ENCODE measurements around the gene FAM13A.
"Not testable (repeated sequence)": the region's sequence is repeated elsewhere in the genome, so short reads cannot be mapped to it uniquely, and the experiment has no call there.

Gene FAM13A

DNA sequence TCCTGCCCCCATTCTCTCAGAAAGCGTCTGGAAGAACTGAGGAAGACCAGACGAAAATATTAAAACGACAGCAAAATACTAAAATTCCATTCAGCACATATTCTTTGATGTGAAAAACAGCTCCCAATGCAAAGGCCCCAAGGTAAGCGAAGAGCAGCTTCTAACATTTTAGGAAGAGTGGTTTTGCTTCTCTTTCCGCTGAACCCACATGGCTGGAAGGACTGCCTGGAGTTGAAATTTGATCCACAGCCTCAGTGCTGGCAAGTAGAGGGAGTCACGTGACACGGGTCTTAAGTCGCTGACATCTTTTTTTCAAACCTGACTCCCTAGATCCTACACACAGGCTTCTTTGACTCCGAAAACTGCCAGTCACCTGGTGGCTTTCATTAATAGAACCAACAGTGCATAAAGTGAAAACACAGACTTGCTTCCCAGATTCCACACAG is at the start of gene FAM13A:
Gene FAM13A, minus strand, starts transcription at position 233 of the 446 bp plus-strand sequence. Its CDS starts 221 bp downstream, at position 12.
- DNase-seq: peak in 1 of 2 donors; percentile 89

DNA sequence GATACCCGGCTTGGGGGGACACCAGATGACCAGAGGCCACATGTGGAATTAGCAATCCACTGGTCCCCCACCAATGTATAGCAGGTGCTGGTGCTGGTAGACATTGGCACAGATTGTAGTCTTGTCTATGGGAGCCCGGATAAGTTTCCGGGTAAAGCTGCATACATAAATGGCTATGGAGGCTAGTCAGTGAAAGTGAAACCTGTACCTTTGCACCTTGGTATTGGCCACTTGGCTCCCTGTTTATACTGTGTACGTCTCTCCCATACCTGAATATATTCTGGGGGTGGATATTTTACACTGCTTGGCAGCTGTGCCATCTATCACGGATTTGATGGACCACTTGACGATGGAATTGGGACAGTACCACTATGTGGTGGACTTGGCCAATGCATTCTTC is 48.7 kb upstream of the FAM13A start:
- DNase-seq: no peak

GRCh38 chr4:89101256-89102161 is 44.5 kb upstream of the FAM13A start:
- no peak for DNase-seq

GRCh38 chr4:89100853-89101252 is 43.9 kb upstream of the FAM13A start:
- DNase-seq: no peak

DNA sequence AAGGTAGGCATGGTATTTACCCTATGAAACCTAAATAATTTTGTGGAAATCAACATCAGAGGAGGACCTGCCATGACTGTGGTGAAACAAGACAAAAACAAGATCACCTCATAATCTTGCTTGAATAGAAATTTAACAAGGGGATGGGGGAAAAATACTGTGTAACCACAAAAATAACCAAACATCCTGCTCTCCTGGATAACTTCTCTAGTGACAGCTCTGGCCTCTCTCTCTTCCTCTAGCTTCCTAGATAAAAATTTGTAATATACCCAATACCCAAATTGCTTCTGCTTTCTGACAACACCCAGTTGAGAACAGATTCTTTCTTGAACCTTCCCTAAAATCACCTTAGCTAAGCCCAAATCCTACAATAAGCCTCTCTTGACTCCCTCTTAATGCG is 42.5 kb upstream of the FAM13A start:
- peak in 1 of 2 donors; percentile 15 for DNase-seq

GRCh38 chr4:89099034-89099433 is 42.0 kb upstream of the FAM13A start:
- no peak for DNase-seq

- no peak for DNase-seq
Measured at GRCh38 chr4:89078300-89078699, 21.3 kb upstream of the FAM13A start.

GRCh38 chr4:89077761-89078160 is 20.8 kb upstream of the FAM13A start:
- no peak for DNase-seq

DNA sequence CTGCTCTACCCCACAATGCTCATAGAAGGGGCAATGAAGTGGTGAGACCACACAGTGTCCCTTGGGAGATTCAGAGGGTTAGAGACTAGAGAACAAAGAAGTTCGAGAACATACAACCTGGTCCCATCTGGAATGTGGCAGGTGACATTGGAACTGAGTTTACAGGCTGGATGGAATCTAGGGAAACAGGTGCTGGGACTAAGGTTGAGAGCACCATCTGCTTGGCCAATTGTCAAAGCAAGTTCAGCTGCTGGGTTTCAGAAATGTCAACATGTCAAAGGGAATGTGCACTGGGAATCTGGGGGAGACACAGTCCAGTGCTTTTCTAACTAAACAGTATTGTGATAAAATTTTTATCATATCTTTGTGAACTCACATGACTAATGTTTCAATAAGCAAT is 15.9 kb upstream of the FAM13A start:
- DNase-seq: no peak

DNA sequence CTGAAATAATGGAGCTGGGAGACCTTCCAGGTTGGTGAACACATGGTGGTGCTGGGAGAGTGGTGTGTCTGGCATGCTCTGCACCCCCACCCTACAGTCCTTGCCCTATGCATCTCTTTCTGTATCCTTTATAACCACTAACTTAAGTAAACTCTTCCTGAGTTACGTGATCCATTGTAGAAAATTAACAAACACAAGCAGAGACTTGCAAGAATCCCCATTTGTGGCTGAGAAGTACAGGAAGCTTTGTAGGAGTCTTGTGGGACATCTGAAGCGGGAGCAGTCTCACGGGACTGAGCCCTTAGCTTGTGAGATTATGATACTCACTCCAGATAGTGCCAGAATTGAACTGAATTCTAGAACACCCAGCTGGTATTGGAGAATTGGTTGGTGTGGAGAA is 14.3 kb upstream of the FAM13A start:
- DNase-seq: no peak

DNA sequence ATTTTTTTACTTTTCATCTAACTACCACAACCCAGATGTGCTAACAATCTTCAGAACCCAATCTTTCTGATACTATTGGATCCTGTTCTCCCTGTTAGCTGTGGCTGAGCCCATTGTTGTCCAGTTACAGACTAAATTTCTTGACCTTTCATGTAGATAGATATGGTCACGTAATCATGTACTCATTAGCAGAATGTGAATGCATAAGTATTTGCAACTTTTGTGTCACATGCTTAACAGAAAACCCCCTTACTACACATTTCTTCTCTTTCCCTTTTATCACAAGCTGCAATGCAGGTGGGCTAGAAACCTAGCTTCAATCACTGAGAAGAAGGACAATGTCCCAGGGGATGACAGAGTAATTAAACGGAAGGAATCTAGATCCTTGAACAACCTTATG is 13.1 kb upstream of the FAM13A start:
- no peak for DNase-seq

GRCh38 chr4:89069481-89069880 is 12.5 kb upstream of the FAM13A start:
- DNase-seq: peak in 1 of 2 donors; percentile 89

- no peak for DNase-seq
Measured at GRCh38 chr4:89067417-89067816, 10.4 kb upstream of the FAM13A start.

GRCh38 chr4:89064848-89065247 is 7.9 kb upstream of the FAM13A start:
- no peak for DNase-seq

DNA sequence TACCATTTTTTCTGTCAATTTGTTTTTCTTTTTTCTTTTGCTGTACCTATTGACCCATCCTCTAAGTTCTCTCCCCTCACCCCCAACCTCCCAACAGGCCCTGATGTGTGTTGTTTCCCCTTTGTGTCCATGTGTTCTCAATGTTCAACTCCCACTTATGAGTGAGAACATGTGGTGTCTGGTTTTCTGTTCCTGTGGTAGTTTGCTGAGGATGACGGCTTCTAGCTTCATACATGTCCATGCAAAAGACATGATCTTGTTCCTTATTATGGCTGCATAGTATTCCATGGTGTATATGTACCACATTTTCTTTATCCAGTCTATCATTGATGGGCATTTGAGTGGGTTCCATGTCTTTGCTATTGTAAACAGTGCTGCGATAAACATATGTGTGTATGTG is 859 bp upstream of the FAM13A start:
- not testable (repeated sequence) for DNase-seq

- no peak for DNase-seq
Measured at GRCh38 chr4:89056292-89056952, 563 bp downstream of the FAM13A start.

GRCh38 chr4:89055157-89056080 is 1.6 kb downstream of the FAM13A start:
- DNase-seq: no peak

- no peak for DNase-seq
Measured at GRCh38 chr4:89054627-89055026, 2.4 kb downstream of the FAM13A start.

DNA sequence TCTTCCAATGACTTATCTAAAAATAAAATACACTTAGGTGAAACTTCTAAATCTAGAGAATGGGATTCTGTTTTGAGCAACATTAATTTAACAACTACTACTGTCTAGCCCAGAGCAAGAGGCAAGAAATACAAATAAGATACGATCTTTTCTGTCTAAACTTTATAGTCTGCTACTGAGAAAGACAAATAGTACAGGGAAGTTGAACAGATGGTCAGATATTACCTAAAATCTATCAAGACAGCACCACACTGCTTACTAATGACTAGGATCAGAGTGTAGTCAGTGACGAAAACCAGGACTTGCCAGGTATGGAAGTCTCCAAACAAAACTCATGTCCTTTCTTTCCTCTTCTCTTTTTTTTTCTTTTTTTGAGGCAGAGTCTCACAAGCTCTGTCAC is 7.1 kb downstream of the FAM13A start:
- no peak for DNase-seq

DNA sequence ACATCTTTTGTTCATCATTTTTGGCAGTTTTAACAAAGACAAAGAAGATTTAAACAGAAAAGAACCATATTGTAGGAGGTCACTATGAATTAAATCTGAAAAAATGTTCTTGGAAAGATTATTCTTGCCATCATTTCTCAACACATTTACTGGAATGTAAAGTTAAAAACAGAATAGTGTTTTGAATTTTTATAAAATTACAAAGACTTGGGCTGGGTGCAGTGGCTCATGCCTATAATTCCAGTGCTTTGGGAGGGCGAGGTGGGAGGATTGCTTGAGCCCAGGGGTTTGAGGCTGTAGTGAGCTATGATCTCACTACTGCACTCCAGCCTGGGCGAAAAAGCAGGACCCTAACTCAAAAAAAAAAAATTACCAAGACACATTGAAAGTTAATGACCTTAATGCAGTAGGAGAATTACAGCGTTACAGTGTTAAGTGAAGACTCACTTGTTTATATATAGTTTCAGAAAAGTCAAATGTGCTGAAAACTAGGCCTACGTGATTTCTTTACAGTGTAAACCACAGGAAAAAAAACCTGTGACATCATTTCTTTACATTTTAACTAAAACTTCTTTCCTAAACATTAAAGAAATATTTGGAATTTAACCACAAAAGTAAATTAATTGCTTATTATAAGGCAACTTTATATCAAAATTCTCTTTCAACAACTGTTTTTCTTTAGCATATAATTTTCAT is 7.9 kb downstream of the FAM13A start:
- no peak for DNase-seq

DNA sequence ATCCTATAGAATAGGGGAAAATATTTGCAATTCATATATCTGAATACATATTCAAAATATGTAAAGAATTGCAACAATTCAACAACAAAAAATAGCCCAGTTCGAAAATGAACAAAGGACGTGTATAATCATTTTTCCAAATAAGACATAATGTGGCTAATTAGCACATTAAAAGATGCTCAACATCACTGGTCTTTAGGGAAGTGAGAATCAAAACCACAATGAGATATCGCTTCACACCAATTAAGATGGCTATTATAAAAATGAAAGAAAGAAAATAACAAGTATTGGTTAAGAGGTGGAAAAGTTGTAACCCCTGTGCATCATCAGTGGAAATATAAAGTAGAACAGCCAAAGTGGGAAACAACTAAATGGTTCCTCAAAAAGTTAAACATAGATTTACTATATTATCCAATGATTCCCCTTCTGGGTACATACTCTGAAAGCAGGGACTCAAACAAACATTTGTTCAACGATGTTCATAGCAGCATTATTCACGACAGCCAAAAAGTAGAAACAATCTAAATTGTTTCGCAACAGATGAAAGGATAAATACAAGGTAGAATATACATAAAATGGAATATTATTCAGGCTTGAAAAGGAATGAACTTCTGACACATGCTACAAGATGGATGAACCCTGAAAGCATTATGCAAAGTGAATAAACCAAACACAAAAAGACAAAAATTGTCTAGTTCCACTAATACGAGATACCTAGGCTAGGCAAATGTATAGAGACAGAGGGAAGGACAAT is 12.7 kb downstream of the FAM13A start:
- DNase-seq: no peak

- DNase-seq: no peak
Measured at GRCh38 chr4:89042055-89042454, 14.9 kb downstream of the FAM13A start.

All from bone marrow (tissue), 2 donors.